ENCODE measurements around the gene SLC52A3.
A peak's percentile ranks its signal among the peaks of the same experiment; 100 is the strongest.
"Not testable (repeated sequence)": the region's sequence is repeated elsewhere in the genome, so short reads cannot be mapped to it uniquely, and the experiment has no call there.

The SLC52A3 gene

DNA sequence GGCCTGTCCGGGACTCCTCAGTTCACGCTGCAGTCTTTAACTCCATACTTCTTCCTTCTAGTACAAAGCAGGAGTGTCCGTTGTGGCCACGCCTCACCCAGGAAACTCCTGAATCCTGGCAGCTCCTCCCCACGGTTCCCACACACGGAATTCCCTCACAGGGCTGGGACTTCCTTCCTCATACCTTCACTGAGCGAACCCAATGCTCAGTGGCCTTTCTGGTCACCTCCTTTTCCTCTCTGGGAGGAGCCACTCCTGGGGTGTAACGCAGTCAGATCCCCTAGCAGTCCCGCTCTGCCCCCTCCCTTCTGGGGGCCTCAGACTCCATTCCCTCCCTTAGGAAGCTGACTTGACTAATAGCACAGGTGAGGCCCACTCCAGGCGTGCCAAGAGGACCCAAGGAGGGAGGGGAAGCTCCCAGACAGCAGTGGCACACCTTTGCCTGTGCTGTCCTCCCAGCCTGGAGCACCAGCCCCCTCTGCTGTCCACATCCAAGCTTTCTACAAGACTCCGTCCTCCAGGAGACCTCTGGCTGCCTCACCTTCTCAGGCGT is at the start of gene SLC52A3:
TSS of gene SLC52A3 (minus strand) at position 75 of the 553 bp plus-strand sequence. CDS start 2,726 bp downstream, outside the sequence.
- no peak for DNase-seq (ENCODE audit: low read depth)
- no peak within 1 kb of the TSS for H3K4me3 ChIP-seq (ENCODE audit: low read length)
- TF ChIP-seq, protein P1, sequence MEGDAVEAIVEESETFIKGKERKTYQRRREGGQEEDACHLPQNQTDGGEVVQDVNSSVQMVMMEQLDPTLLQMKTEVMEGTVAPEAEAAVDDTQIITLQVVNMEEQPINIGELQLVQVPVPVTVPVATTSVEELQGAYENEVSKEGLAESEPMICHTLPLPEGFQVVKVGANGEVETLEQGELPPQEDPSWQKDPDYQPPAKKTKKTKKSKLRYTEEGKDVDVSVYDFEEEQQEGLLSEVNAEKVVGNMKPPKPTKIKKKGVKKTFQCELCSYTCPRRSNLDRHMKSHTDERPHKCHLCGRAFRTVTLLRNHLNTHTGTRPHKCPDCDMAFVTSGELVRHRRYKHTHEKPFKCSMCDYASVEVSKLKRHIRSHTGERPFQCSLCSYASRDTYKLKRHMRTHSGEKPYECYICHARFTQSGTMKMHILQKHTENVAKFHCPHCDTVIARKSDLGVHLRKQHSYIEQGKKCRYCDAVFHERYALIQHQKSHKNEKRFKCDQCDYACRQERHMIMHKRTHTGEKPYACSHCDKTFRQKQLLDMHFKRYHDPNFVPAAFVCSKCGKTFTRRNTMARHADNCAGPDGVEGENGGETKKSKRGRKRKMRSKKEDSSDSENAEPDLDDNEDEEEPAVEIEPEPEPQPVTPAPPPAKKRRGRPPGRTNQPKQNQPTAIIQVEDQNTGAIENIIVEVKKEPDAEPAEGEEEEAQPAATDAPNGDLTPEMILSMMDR (conservative IDR thresholded peaks at IDR 0.05; ENCODE audit: low read depth, low read length), result no peak

DNA sequence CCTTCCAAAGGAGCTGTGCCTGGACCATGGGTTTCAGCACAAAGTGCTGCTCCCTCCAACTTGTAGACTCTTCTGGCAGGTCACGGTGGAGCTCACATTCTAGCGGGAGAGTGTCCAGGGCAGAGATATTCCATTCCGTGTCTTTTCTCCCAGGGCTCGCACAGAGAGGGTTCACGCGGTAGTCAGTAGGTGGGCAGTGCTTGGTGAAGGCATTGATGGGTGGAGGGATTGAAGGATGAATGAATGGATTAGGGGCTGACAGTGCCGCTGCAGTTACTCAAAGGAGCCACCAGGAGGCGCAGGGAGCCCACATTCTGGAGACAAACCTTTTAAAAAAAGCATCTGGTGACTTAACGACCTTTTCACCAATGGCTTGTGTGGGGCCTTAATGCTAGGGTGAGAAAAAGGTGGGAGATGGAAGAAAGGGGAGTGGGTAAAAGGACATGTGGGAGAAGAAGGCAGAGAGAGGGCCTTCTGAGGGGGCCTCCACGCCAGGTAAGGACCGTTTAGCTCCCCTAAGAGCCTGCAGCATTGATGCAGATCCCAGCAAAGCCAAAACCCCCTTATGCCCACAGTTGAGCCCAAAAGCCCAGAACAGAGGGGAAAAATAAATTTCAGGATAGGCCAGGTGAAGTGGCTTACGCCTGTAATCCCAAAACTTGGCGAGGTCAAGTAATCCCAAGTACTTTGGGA is 47.8 kb upstream of the SLC52A3 start:
- TF ChIP-seq, protein P1 (conservative IDR thresholded peaks at IDR 0.05; ENCODE audit: low read depth, low read length), result peak; percentile 99

GRCh38 chr20:815226-815625 is 46.9 kb upstream of the SLC52A3 start:
- no peak overlapping the region for H3K4me3 ChIP-seq (ENCODE audit: low read length)
- DNase-seq (ENCODE audit: low read depth), result no peak
- TF ChIP-seq, protein P1 (conservative IDR thresholded peaks at IDR 0.05; ENCODE audit: low read depth, low read length), result no peak

More for the DNA sequence above, 47.8 kb upstream of the SLC52A3 start:
- no peak overlapping the region for H3K4me3 ChIP-seq (ENCODE audit: low read length)
- DNase-seq (ENCODE audit: low read depth), result no peak

DNA sequence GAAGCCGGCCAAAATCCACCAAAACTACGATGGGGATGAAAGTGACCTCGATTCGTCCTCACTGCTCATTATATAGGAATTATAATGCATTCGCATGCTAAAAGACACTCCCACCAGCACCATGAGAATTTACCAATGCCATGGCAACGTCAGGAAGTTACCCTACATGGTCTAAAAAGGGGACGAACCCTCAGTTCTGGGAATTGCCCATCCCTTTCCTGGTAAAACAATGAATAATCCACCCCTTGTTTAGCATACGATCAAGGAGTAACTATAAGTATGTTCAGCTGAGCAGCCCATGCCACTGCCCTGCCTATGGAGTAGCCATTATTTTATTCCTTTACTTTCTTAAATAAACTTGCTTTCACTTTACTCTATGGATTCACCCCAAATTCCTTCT is 45.1 kb upstream of the SLC52A3 start:
- TF ChIP-seq, protein P1 (conservative IDR thresholded peaks at IDR 0.05; ENCODE audit: low read depth, low read length), result no peak
- no peak overlapping the region for H3K4me3 ChIP-seq (ENCODE audit: low read length)
- DNase-seq (ENCODE audit: low read depth), result no peak

DNA sequence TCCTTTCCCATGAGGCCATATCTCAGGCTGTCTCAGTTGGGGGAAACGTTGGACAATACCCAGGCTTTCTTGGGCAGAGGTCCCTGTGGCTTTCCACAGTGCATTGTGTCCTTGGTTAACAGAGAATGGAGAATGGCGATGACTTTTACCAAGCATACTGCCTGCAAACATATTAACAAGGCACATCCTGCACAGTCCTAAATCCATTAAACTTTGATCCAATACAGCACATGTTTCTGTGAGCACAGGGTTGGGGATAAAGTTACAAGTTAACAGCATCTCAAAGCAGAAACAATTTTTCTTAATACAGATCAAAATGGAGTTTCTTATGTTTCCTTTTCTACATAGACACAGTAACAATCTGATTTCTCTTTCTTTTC is 44.1 kb upstream of the SLC52A3 start:
- DNase-seq (ENCODE audit: low read depth); H3K4me3 ChIP-seq (ENCODE audit: low read length): not testable (repeated sequence)

DNA sequence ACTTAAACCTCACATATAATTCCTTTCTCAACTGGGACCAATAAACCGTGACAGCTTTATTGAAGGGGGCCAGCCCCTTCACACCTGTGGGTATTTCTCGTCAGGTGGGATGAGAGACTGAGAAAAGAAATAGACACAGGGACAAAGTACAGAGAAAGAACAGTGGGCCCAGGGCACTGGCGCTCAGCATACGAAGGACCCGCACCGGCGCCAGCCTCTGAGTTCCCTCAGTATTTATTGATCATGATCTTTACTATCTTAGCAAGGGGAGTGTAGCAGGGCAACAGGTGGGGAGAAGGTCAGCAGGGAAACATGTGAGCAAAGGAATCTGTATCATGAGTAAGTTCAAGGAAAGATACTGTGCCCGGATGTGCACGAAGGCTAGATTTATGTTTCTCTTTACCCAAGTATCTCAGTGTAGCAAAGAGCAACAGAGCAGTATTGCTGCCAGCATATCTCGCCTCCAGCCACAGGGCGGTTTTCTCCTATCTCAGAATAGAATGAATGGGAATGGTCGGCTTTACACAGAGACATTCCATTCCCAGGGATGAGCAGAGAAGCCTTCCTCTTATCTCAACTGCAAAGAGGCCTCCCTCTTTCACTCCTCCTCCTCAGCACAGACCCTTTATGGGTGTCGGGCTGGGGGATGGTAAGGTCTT is 43.6 kb upstream of the SLC52A3 start:
- DNase-seq (ENCODE audit: low read depth); H3K4me3 ChIP-seq (ENCODE audit: low read length): not testable (repeated sequence)

DNA sequence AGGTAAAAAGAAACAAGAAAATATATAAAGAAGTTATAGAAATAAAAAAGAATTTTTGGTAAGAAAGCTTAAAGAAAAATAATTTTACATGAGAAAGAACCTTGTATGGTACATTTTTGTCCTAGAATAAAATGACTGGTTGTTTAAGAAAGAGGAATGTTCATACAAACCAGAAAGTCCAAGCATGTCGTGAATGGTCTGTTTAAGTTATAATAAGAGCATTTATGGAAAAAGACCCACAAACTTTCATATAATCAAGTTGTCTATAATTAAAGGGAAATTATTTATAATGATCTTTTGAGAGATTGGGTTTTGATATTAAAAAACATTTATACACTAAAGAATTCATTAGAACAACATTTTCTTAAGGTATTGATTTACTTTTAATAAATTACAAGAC is 37.4 kb upstream of the SLC52A3 start:
- H3K4me3 ChIP-seq (ENCODE audit: low read length), result no peak overlapping the region
- DNase-seq (ENCODE audit: low read depth), result no peak
- TF ChIP-seq, protein P1 (conservative IDR thresholded peaks at IDR 0.05; ENCODE audit: low read depth, low read length), result no peak

DNA sequence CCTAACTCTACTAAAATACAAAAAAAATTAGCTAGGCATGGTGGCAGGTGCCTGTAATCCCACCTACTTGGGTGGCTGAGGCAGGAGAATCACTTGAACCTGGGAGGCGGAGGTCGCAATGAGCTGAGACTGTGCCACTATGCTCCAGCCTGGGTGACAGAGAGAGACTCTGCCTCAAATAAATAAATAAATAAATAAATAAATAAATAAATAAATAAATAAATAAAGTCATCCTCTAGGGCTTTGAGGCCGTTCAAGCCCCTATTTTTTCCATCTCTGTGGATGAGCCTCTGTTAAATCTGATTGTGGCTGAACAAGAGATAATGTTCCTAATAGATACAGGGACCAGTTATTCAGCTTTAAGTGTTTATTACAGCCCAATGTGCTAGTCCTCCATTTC is 33.4 kb upstream of the SLC52A3 start:
- H3K4me3 ChIP-seq (ENCODE audit: low read length), result no peak overlapping the region
- DNase-seq (ENCODE audit: low read depth), result no peak
- TF ChIP-seq, protein P1 (conservative IDR thresholded peaks at IDR 0.05; ENCODE audit: low read depth, low read length), result no peak

GRCh38 chr20:800026-800425 is 31.7 kb upstream of the SLC52A3 start:
- not testable (repeated sequence) for DNase-seq (ENCODE audit: low read depth); H3K4me3 ChIP-seq (ENCODE audit: low read length)

DNA sequence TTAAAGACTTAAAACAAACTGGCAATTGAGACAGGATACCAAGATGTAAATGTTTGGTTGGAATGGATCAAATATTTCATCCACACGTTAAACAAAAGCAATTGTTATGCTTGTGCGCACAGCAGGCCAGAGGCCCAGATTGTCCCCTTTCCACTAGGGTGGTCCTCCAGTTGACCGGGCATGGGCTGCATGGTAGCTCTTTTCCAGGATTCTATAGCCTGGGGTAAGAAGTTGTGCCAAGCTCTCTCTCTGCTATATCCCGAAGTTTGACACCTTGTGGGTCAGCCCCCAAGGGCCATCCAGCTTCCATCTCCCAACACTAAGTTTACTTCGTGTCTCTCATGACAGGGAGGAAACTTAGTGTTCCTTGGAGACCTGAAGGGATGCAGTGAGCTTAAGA is 30.4 kb upstream of the SLC52A3 start:
- H3K4me3 ChIP-seq (ENCODE audit: low read length); DNase-seq (ENCODE audit: low read depth): not testable (repeated sequence)

Data from retinal pigment epithelial cell (primary cell).